K562 (cell line): ENCODE data around the gene MED16. TPM values are rescaled to one million over a fixed set of nuclear protein-coding genes. Genes with fewer than 3 reads are reported as not detected.
A peak's percentile ranks its signal among the peaks of the same experiment; 100 is the strongest.

Experiments used
- CEBPG ChIP-seq, 3 experiments: fragments of 200-800 bp in 1 of 3; sonication (Bioruptor generic) in 1 of 3; sonication (generic) in 1 of 3; formaldehyde crosslinking in 1 of 3; IDR thresholded peaks in 2 of 3; conservative IDR thresholded peaks in 1 of 3; 2 replicates each; pipeline versions ENCODE4 v1.6.1 to v1.8.0; 2016 to 2022; ENCODE audit warnings: missing compliant biosample characterization in 2 of 3, missing genetic modification characterization in 2 of 3, mild to moderate bottlenecking in 1 of 3, missing genetic modification reagents in 1 of 3
- PHF20 ChIP-seq: fragments of 450-650 bp; IDR thresholded peaks from 2 replicates; pipeline ENCODE4 v1.6.1; 2018; ENCODE audit not compliant: partially characterized antibody
- POLR2B ChIP-seq: fragments of 450-650 bp; IDR thresholded peaks from 2 replicates; pipeline ENCODE4 v1.6.1; 2018; ENCODE audit warnings: low read depth; ENCODE audit not compliant: partially characterized antibody
- POLR2H ChIP-seq: IDR thresholded peaks from 2 replicates; pipeline ENCODE4 v1.6.1; 2016; ENCODE audit warnings: missing genetic modification characterization, low read depth, mild to moderate bottlenecking, control low read depth, missing compliant biosample characterization, moderate library complexity
- SIRT6 ChIP-seq: IDR thresholded peaks from one replicate; pipeline ENCODE4 v1.6.1; 2012; ENCODE audit warnings: low read depth, mild to moderate bottlenecking, control low read depth, inconsistent platforms, low read length, moderate library complexity
- TAF1 ChIP-seq: IDR thresholded peaks from 2 replicates; pipeline ENCODE4 v1.6.1; 2011; ENCODE audit warnings: mild to moderate bottlenecking, low read length, moderate library complexity; ENCODE audit not compliant: insufficient read depth, control insufficient read depth, severe bottlenecking; ENCODE audit errors: extremely low read depth
- TEAD2 ChIP-seq: fragments of 450-650 bp; IDR thresholded peaks from 2 replicates; pipeline ENCODE4 v1.6.1; 2016; ENCODE audit warnings: missing genetic modification characterization, control low read depth, missing compliant biosample characterization
- ZC3H4 ChIP-seq: sonication (generic); formaldehyde crosslinking; IDR thresholded peaks from 2 replicates; pipeline ENCODE4 v1.9.0; 2021; ENCODE audit warnings: missing genetic modification reagents, borderline replicate concordance
- polyA plus RNA-seq, 8 experiments: library from polyadenylated mRNA; depleted of rRNA in 4 of 8; stranded (reverse) in 5 of 8; unstranded in 3 of 8; fragments of >200 nt; fragmentation: Nextera tagmentation in 2 of 8; fragmentation: Illumina TruSeq in 1 of 8; extraction: Ambion mirVana in 2 of 8; extraction: Trizol in 1 of 8; gene quantifications; 2 replicates each; pipeline versions ENCODE4 v1.2.1 to v1.2.3, GENCODE V29; 2011 to 2014; ENCODE audit warnings: inconsistent platforms in 1 of 8, missing spikeins in 1 of 8
- total RNA-seq, 7 experiments: library from RNA; depleted of rRNA in 6 of 7; stranded (reverse); fragments of >200 nt in 6 of 7; fragmentation: Illumina TruSeq in 2 of 7; extraction: Trizol in 2 of 7; gene quantifications; 2 replicates each; pipeline versions ENCODE4 v1.2.1 to v1.2.3, GENCODE V29; 2011 to 2021; ENCODE audit warnings: low replicate concordance in 1 of 7
- TF ChIP-seq, protein P1 (sequence below), 2 experiments: fragments of 250-450 bp in 1 of 2; fragments of 450-650 bp in 1 of 2; sonication (Bioruptor Pico) in 1 of 2; IDR thresholded peaks; 2 replicates each; pipeline versions ENCODE4 v1.6.1 to v1.8.0; 2016 to 2021; ENCODE audit warnings: mild to moderate bottlenecking in 2 of 2, moderate library complexity in 2 of 2, missing compliant biosample characterization in 1 of 2, missing genetic modification characterization in 1 of 2
- TF ChIP-seq, protein P2 (sequence below): fragments of 450-650 bp; formaldehyde crosslinking; conservative IDR thresholded peaks from 2 replicates; pipeline ENCODE4 v1.4.0; 2022; ENCODE audit warnings: mild to moderate bottlenecking, missing genetic modification characterization
- TF ChIP-seq, protein P3 (sequence below): sonication (generic); formaldehyde crosslinking; IDR thresholded peaks from 2 replicates; pipeline ENCODE4 v1.4.0; 2020; ENCODE audit warnings: mild to moderate bottlenecking, missing genetic modification reagents
- TF ChIP-seq, protein P4 (sequence below): fragments of 200-800 bp; sonication (Bioruptor generic); IDR thresholded peaks from 2 replicates; pipeline ENCODE4 v1.6.1; 2017; ENCODE audit warnings: missing genetic modification characterization, missing compliant biosample characterization
- TF ChIP-seq, protein P5 (sequence below), 2 experiments: IDR thresholded peaks in 1 of 2; conservative IDR thresholded peaks in 1 of 2; 2 replicates each; pipeline ENCODE4 v1.6.1; 2016; ENCODE audit warnings: low read depth in 2 of 2, mild to moderate bottlenecking in 1 of 2, missing compliant biosample characterization in 1 of 2, missing genetic modification characterization in 1 of 2, moderate library complexity in 1 of 2
- TF ChIP-seq, protein P6 (sequence below): fragments of 250-450 bp; sonication (Bioruptor Pico); IDR thresholded peaks from 2 replicates; pipeline ENCODE4 v1.4.0; 2020; ENCODE audit warnings: mild to moderate bottlenecking, moderate library complexity

Gene MED16
- total and polyA plus RNA-seq, 9 of the 15 experiments (the other 6 are each of a cell fraction or from before 2014, with no cell fraction given), result 0.89 to 59.9 (median 8.6) TPM

DNA sequence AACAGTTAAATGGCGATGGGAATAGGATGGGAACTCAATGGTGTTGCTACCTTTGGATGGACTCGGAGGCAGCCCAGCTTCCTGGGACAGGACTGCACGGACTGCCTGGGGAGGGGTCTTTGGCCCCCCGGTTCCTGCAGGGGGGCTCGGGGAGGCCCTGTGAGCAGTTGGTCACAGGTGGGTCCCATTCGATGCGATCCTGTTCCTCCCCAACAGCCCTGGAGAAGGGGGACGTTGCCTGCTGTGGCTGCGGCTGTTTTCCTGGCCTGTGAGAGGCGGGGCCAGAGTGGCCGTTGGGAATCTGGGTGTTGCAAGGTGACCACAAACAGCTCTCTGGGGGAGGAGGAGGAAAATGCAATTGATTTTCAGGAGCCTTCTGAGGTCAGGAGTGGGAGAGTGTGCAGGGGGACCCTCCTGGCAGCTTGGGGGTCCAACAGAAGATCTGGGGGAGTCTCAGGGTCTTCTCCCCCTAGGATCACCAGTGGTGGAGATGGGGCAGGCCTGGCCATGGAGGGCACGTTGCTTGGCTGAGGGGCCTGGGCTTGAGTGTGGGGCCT lies 69.3 kb downstream of the MED16 start (continued):
- TF ChIP-seq, protein P1, sequence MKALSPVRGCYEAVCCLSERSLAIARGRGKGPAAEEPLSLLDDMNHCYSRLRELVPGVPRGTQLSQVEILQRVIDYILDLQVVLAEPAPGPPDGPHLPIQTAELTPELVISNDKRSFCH (CRISPR knock-in tag; IDR thresholded peaks at IDR 0.05), result no peak
- TF ChIP-seq, protein P1 (tag; IDR thresholded peaks at IDR 0.05), result peak; percentile 82; the same call in 1 of the 2 replicates
- TF ChIP-seq POLR2H (tag), result peak; percentile 87
- TF ChIP-seq, protein P2, sequence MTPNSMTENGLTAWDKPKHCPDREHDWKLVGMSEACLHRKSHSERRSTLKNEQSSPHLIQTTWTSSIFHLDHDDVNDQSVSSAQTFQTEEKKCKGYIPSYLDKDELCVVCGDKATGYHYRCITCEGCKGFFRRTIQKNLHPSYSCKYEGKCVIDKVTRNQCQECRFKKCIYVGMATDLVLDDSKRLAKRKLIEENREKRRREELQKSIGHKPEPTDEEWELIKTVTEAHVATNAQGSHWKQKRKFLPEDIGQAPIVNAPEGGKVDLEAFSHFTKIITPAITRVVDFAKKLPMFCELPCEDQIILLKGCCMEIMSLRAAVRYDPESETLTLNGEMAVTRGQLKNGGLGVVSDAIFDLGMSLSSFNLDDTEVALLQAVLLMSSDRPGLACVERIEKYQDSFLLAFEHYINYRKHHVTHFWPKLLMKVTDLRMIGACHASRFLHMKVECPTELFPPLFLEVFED, result peak; percentile 19; the same call in 1 of the 2 replicates
- no peak for TF ChIP-seq ZC3H4
- TF ChIP-seq, protein P3, sequence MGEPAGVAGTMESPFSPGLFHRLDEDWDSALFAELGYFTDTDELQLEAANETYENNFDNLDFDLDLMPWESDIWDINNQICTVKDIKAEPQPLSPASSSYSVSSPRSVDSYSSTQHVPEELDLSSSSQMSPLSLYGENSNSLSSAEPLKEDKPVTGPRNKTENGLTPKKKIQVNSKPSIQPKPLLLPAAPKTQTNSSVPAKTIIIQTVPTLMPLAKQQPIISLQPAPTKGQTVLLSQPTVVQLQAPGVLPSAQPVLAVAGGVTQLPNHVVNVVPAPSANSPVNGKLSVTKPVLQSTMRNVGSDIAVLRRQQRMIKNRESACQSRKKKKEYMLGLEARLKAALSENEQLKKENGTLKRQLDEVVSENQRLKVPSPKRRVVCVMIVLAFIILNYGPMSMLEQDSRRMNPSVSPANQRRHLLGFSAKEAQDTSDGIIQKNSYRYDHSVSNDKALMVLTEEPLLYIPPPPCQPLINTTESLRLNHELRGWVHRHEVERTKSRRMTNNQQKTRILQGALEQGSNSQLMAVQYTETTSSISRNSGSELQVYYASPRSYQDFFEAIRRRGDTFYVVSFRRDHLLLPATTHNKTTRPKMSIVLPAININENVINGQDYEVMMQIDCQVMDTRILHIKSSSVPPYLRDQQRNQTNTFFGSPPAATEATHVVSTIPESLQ (CRISPR knock-in tag), result no peak
- peak; percentile 82 for TF ChIP-seq CEBPG (CRISPR knock-in tag; IDR thresholded peaks at IDR 0.05)
- peak; percentile 66 to 75 for TF ChIP-seq CEBPG (tag; conservative IDR thresholded peaks at IDR 0.05 in 1 of 2, IDR thresholded peaks at IDR 0.05 in 1 of 2)
- TF ChIP-seq, protein P4, sequence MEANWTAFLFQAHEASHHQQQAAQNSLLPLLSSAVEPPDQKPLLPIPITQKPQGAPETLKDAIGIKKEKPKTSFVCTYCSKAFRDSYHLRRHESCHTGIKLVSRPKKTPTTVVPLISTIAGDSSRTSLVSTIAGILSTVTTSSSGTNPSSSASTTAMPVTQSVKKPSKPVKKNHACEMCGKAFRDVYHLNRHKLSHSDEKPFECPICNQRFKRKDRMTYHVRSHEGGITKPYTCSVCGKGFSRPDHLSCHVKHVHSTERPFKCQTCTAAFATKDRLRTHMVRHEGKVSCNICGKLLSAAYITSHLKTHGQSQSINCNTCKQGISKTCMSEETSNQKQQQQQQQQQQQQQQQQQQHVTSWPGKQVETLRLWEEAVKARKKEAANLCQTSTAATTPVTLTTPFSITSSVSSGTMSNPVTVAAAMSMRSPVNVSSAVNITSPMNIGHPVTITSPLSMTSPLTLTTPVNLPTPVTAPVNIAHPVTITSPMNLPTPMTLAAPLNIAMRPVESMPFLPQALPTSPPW (CRISPR knock-in tag), result peak; percentile 87
- TF ChIP-seq TAF1, result no peak
- TF ChIP-seq TEAD2 (tag), result no peak
- peak; percentile 67 for TF ChIP-seq POLR2B
- TF ChIP-seq, protein P5, sequence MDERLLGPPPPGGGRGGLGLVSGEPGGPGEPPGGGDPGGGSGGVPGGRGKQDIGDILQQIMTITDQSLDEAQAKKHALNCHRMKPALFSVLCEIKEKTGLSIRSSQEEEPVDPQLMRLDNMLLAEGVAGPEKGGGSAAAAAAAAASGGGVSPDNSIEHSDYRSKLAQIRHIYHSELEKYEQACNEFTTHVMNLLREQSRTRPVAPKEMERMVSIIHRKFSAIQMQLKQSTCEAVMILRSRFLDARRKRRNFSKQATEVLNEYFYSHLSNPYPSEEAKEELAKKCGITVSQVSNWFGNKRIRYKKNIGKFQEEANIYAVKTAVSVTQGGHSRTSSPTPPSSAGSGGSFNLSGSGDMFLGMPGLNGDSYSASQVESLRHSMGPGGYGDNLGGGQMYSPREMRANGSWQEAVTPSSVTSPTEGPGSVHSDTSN (CRISPR knock-in tag; IDR thresholded peaks at IDR 0.05; ENCODE audit: low read depth), result no peak
- TF ChIP-seq, protein P5 (tag; conservative IDR thresholded peaks at IDR 0.05; ENCODE audit: low read depth), result no peak
- TF ChIP-seq PHF20, result no peak
- TF ChIP-seq, protein P6, sequence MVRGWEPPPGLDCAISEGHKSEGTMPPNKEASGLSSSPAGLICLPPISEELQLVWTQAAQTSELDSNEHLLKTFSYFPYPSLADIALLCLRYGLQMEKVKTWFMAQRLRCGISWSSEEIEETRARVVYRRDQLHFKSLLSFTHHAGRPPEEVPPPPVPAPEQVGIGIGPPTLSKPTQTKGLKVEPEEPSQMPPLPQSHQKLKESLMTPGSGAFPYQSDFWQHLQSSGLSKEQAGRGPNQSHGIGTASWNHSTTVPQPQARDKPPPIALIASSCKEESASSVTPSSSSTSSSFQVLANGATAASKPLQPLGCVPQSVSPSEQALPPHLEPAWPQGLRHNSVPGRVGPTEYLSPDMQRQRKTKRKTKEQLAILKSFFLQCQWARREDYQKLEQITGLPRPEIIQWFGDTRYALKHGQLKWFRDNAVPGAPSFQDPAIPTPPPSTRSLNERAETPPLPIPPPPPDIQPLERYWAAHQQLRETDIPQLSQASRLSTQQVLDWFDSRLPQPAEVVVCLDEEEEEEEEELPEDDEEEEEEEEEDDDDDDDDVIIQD (CRISPR knock-in tag), result no peak
- TF ChIP-seq SIRT6, result no peak
